Smooth muscle cell (in vitro differentiated cells): ENCODE measurements around the gene HNRNPK. TPM values are rescaled to one million over a fixed set of nuclear protein-coding genes. Genes with fewer than 3 reads are reported as not detected.

ENCODE experiments used
- DNase-seq: peaks from one replicate; lab custom pipeline; 2025; ENCODE audit not compliant: unreplicated experiment; lab: John Stamatoyannopoulos, UW
- H2AFZ ChIP-seq: fragments of 200-600 bp; sonication (generic); 2 replicates; pipeline ENCODE4 v1.6.0; 2016; ENCODE audit warnings: antibody characterized with exemption, low read depth, mild to moderate bottlenecking
- H3F3A ChIP-seq: fragments of 200-600 bp; sonication (generic); 2 replicates; pipeline ENCODE4 v1.6.0; 2017; ENCODE audit warnings: antibody characterized with exemption, low read depth
- H3K27ac ChIP-seq: fragments of 200-600 bp; sonication (generic); 2 replicates; pipeline ENCODE4 v1.5.1; 2016; ENCODE audit warnings: low read depth, mild to moderate bottlenecking
- H3K27me3 ChIP-seq: fragments of 200-600 bp; sonication (generic); 2 replicates; pipeline ENCODE4 v1.6.1; 2016; ENCODE audit warnings: low read depth, mild to moderate bottlenecking
- H3K36me3 ChIP-seq: fragments of 200-600 bp; sonication (generic); 2 replicates; pipeline ENCODE4 v1.5.1; 2016; ENCODE audit warnings: low read depth
- H3K4me1 ChIP-seq: fragments of 200-600 bp; sonication (generic); 2 replicates; pipeline ENCODE4 v1.5.1; 2016; ENCODE audit warnings: low read depth
- H3K4me2 ChIP-seq: fragments of 200-600 bp; sonication (generic); 2 replicates; pipeline ENCODE4 v1.6.0; 2016; ENCODE audit warnings: mild to moderate bottlenecking
- H3K4me3 ChIP-seq: fragments of 200-600 bp; sonication (generic); 2 replicates; pipeline ENCODE4 v1.5.1; 2016; ENCODE audit warnings: mild to moderate bottlenecking
- H3K79me2 ChIP-seq: fragments of 200-600 bp; sonication (generic); 2 replicates; pipeline ENCODE4 v1.6.0; 2016; ENCODE audit warnings: low read depth, mild to moderate bottlenecking
- H3K9ac ChIP-seq: fragments of 200-600 bp; sonication (generic); 2 replicates; pipeline ENCODE4 v1.6.0; 2016; ENCODE audit warnings: low read depth
- H3K9me3 ChIP-seq: fragments of 200-600 bp; sonication (generic); replicated peaks from 2 replicates; pipeline ENCODE4 v1.5.1; 2016; ENCODE audit warnings: low read depth
- H4K20me1 ChIP-seq: fragments of 200-600 bp; sonication (generic); 2 replicates; pipeline ENCODE4 v1.6.0; 2016; ENCODE audit warnings: low read depth
- WGBS: methylation state at CpG from one replicate; pipeline ENCODE4 v1.1.7; 2016; ENCODE audit warnings: low lambda C conversion rate; 5-methylcytosine and 5-hydroxymethylcytosine counted together
- polyA plus RNA-seq: library from polyadenylated mRNA; unstranded; fragments of >200 nt; fragmentation: Nextera tagmentation; extraction: Ambion mirVana; gene quantifications from 2 replicates; pipeline ENCODE4 v1.2.1, GENCODE V29; 2016
- total RNA-seq: library from RNA; depleted of rRNA; stranded (reverse); fragments of >200 nt; gene quantifications from 2 replicates; pipeline ENCODE4 v1.2.3, GENCODE V29; 2014
- TF ChIP-seq, protein P1 (sequence below): fragments of 200-600 bp; sonication (generic); IDR thresholded peaks from 2 replicates; pipeline ENCODE4 v1.5.1; 2017; ENCODE audit warnings: borderline replicate concordance, mild to moderate bottlenecking, antibody characterized with exemption; ENCODE audit not compliant: insufficient read depth, poor library complexity, severe bottlenecking

HNRNPK gene
- total and polyA plus RNA-seq, 2 experiments from 2014 or later, result 468 to 584 TPM

DNA sequence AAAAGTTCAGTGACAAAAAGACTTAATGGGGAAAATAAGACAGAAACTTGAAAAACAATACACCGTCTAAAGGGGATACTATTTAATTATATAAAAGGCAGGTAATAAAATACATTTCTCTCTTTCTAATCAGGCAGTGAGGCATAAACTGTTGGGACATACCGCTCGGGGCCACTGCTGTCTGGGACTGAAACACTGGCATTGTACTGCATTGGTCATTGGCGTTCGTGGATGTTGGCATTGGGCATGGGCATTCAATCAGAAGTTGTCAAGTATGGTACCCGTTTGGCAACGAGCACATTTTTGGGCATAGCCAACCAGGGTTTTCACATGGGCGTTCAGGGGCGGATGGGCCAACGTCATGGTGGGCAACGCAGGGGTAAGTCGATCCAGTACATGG is 4.7 kb downstream of the HNRNPK start:
- H3F3A ChIP-seq, result peaks cover 59% of the 10 kb centered on the region
- H3K4me1 ChIP-seq, result peaks cover 14% of the 10 kb centered on the region
- peaks cover 91% of the 10 kb centered on the region for H4K20me1 ChIP-seq
- no peak for DNase-seq
- H3K4me3 ChIP-seq, result no peak overlapping the region
- H3K27me3 ChIP-seq, result no peaks in the 10 kb centered on the region
- WGBS, result 97% methylated on average over 12 of the region's 12 CpGs
- H3K9ac ChIP-seq, result no peak overlapping the region
- H3K36me3 ChIP-seq, result peaks cover 61% of the 10 kb centered on the region
- no peak overlapping the region for H3K4me2 ChIP-seq
- TF ChIP-seq, protein P1, sequence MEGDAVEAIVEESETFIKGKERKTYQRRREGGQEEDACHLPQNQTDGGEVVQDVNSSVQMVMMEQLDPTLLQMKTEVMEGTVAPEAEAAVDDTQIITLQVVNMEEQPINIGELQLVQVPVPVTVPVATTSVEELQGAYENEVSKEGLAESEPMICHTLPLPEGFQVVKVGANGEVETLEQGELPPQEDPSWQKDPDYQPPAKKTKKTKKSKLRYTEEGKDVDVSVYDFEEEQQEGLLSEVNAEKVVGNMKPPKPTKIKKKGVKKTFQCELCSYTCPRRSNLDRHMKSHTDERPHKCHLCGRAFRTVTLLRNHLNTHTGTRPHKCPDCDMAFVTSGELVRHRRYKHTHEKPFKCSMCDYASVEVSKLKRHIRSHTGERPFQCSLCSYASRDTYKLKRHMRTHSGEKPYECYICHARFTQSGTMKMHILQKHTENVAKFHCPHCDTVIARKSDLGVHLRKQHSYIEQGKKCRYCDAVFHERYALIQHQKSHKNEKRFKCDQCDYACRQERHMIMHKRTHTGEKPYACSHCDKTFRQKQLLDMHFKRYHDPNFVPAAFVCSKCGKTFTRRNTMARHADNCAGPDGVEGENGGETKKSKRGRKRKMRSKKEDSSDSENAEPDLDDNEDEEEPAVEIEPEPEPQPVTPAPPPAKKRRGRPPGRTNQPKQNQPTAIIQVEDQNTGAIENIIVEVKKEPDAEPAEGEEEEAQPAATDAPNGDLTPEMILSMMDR, result no peak
- H3K9me3 ChIP-seq, result no peaks in the 10 kb centered on the region
- H2AFZ ChIP-seq, result no peak overlapping the region
- H3K27ac ChIP-seq, result no peak overlapping the region
- H3K79me2 ChIP-seq, result peaks cover 80% of the 10 kb centered on the region

DNA sequence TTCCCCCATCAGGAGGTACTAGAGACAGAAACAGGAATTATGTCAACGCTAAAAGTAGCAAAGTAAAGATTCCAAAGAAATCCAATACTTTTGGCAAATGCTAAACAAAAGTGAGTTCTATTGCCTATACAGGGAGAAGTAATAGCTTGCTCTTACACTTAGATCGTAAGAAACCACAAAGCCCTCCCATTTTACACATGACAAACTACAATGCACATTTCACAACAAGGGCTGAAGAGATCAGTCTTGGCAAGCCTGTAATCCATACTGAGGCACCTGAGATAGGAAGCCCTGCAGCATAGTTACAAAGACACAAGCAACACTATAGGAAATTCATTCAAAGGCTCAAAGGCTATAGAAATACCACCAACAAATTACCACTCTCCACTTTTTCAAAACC is 7.7 kb downstream of the HNRNPK start:
- Histone ChIP-seq H3K9ac (no peak overlapping the region), H3K27ac (peak overlapping the region; percentile 30), H2AFZ (no peak overlapping the region), H3K4me3 (no peak overlapping the region), H3K36me3 (peaks cover 83% of the 10 kb centered on the region), H3K9me3 (no peaks in the 10 kb centered on the region), H3K4me2 (no peak overlapping the region), H3F3A (peaks cover 87% of the 10 kb centered on the region), H3K4me1 (peaks cover 6% of the 10 kb centered on the region), H3K79me2 (peaks cover 52% of the 10 kb centered on the region), H4K20me1 (peaks cover 100% of the 10 kb centered on the region), H3K27me3 (no peaks in the 10 kb centered on the region)
- 94% methylated on average over 2 of the region's 2 CpGs for WGBS
- TF ChIP-seq, protein P1, result no peak
- DNase-seq, result no peak

DNA sequence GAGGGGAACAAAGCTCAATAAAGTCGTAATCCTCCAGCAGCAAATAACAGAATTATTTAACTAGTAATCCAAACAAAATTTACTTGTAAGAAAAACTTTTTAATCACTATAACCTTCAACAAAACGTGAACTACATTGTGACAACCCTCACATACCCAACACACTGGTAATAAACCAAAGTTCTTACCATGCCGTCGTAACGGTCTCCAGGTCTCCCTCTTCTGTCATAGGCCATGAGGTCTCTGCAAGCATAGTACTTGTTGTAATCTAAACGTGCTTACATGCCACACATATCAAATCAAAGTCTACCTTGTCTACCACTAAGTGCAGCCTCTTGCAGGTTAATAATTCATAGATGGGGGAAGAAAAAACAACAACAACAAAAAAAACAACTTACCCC is 8.5 kb downstream of the HNRNPK start:
- Histone ChIP-seq H3K9me3 (no peaks in the 10 kb centered on the region), H3K9ac (no peak overlapping the region), H3F3A (peaks cover 93% of the 10 kb centered on the region), H3K79me2 (peaks cover 44% of the 10 kb centered on the region), H3K4me2 (no peak overlapping the region), H3K4me1 (no peaks in the 10 kb centered on the region), H3K27me3 (no peaks in the 10 kb centered on the region), H2AFZ (no peak overlapping the region), H4K20me1 (peaks cover 100% of the 10 kb centered on the region), H3K27ac (no peak overlapping the region), H3K4me3 (no peak overlapping the region), H3K36me3 (peaks cover 83% of the 10 kb centered on the region)
- no peak for DNase-seq
- WGBS, result 94% methylated on average over 6 of the region's 6 CpGs
- TF ChIP-seq, protein P1, result no peak

DNA sequence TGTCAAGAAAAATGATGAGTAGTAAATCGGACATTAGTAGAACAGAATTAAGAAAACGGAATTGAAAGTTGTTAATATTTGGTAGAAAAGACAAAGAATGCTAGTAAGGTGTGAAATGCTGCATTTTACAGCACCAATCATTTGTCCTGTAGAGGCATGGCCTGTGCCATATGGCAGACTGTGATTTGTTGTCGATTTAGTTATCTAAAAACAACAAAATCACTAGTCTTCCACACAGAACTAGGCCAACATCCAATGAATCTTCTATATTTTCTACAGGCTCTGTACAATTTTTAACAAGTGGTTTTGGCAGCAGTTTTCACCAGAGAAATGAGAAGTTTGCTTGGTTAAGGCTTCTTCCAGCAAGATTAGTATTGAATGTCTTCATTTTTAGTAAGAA is 10.4 kb downstream of the HNRNPK start:
- Histone ChIP-seq H2AFZ (no peak overlapping the region), H3K9me3 (no peaks in the 10 kb centered on the region), H3K27ac (no peak overlapping the region), H3K36me3 (peaks cover 66% of the 10 kb centered on the region), H3K27me3 (no peaks in the 10 kb centered on the region), H3K4me2 (no peak overlapping the region), H4K20me1 (peaks cover 94% of the 10 kb centered on the region), H3F3A (peaks cover 86% of the 10 kb centered on the region), H3K9ac (no peak overlapping the region), H3K79me2 (peaks cover 25% of the 10 kb centered on the region), H3K4me1 (no peaks in the 10 kb centered on the region), H3K4me3 (no peak overlapping the region)
- TF ChIP-seq, protein P1, result no peak
- DNase-seq, result no peak
- 95% methylated on average over 3 of the region's 3 CpGs for WGBS
